GM18519 (cell line): ENCODE measurements around the gene RPL41.
"Not testable (repeated sequence)": the region's sequence is repeated elsewhere in the genome, so short reads cannot be mapped to it uniquely, and the experiment has no call there.

ENCODE experiments used
- ATAC-seq: cut with Tn5 transposase; IDR thresholded peaks from one replicate; pipeline ENCODE4 v1.9.1; 2021; ENCODE audit warnings: mild to moderate bottlenecking, moderate library complexity; ENCODE audit not compliant: unreplicated experiment, low FRiP score

The RPL41 gene

DNA sequence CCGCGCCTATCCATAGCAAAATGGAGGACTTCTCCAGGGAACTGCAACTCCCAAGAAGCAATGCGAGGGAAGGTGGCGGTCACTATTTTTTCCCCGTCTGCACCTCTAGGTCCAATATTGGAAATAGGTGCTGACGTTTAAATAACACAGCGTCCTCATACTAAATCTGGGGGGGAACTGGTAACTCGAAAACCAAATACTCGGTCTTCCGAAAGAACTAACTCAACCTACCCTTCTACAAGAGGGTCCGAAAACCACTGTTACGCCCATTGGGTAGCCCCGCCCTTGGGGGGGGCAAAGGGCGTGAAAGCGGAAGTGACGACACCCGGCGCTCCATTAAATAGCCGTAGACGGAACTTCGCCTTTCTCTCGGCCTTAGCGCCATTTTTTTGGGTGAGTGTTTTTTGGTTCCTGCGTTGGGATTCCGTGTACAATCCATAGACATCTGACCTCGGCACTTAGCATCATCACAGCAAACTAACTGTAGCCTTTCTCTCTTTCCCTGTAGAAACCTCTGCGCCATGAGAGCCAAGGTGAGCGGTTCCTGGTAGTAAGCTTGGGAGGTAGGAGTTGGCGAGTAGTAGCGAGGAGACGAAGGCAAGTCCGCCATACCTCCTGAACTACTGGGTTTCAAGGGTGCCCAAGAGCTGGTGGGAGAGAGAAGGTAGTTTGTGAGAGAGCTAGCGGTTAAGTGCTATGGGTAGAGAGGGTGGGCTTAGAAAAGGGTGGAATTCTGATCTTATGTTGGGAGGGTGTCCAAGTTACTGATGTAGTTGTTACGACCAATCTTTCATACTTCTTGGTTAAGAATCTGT, at the start of gene RPL41:
Gene RPL41, plus strand, starts transcription at position 367 of the 815 bp plus-strand sequence.
- no peak for ATAC-seq

DNA sequence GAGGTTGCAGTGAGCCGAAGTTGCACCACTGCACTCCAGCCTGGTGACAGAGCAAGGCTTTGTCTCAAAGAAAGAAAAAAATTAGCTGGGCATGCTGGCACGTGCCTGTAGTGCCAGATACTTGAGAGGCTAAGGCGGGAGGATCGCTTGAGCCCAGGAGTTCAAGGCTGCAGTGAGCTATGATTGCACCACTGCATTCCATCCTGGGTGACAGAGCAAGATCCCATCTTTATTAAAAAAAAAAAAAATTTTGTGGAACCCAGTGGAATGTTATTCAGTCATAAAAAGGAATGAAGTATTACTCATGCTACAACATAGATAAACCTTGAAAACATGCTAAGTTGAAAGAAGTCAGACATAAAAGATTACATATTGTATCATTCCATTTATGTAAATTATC, 44.8 kb upstream of the RPL41 start:
- no peak for ATAC-seq

DNA sequence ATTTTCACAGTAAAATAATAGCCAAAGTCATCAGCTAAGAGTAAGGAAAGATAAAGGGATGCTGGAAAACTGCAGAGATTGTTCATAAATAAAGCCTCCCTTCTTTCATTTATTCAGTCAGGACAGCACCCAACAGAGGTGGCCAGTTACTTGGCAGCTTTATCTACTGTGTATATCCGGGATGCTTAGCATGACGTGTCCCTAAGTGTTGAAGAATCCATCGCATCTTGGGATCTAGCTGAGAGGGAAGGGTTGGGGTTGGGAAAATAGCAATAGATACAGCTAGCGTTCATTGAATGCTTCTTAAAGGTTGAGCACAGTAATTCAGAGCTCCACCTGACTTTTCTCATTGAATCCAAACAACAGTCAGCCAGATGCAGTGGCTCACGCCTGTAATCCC, 42.0 kb upstream of the RPL41 start:
- no peak for ATAC-seq

DNA sequence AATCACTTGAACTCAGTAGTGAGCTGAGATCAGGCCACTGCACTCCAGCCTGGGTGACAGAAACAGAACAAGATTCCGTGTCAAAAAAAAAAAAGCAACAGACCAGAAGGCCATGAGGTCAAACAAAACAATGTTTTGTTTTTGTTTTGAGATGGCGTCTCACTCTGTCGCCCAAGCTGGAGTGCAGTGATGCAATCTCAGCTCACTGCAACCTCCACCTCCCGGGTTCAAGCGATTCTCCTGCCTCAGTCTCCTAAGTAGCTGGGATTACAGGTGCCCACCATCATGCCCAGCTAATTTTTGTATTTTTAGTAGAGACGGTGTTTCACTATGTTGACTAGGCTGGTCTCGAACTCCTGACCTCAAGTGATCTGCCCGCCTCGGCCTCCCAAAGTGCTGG, 38.5 kb upstream of the RPL41 start:
- not testable (repeated sequence) for ATAC-seq

DNA sequence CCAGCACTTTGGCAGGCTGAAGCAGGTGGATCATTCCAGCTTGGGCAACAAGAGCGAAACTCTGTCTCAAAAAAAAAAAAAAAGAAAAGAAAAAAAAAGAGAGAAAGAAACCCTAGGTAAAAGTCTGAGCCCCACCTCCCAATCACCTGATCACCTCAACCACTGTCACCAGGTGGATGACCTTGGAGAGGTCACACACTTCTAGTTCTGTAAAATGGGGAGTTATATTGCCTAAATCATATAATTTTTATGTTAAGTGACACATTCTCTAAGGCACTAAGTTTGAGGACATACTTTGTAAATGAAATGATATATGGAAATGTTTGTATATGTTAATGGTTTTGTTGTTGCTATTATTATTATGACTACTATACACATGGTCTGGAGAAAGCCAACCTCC, 38.0 kb upstream of the RPL41 start:
- ATAC-seq, result no peak

DNA sequence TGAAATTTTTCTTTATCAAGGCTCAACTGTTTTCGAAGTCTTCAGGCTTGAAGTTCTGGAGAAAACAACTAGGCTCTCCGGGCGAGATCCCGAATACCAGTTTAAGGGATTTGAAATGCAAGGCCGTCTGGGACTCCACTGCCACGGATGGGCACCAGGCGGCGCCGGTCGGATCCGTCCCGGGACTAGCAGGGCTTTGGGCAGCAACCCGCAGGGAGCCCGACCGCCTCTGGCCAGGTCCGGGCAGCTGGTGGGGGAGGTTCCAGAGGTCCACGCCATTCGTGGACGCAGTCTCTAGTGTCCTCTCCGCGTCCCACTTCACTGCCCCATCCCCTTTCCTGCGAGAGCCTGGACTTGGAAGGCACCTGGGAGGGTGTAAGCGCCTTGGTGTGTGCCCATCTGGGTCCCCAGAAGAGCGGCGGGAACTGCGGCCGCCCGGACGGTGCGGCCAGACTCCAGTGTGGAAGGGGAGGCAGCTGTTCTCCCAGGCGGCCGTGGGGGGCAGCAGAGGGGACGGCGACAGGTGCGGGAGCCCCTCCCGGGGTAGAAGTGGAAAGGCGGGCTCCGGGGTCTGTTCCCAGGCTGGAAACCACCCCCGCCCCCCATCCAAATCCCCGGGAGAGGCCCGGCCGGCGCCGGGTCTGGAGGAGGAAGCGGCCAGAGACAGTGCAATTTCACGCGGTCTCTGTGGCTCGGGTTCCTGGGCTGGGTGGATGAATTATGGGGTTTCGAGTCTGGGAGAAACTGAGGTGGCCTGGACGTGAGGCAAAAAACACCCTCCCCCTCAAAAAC, 37.3 kb upstream of the RPL41 start:
- ATAC-seq, result no peak

DNA sequence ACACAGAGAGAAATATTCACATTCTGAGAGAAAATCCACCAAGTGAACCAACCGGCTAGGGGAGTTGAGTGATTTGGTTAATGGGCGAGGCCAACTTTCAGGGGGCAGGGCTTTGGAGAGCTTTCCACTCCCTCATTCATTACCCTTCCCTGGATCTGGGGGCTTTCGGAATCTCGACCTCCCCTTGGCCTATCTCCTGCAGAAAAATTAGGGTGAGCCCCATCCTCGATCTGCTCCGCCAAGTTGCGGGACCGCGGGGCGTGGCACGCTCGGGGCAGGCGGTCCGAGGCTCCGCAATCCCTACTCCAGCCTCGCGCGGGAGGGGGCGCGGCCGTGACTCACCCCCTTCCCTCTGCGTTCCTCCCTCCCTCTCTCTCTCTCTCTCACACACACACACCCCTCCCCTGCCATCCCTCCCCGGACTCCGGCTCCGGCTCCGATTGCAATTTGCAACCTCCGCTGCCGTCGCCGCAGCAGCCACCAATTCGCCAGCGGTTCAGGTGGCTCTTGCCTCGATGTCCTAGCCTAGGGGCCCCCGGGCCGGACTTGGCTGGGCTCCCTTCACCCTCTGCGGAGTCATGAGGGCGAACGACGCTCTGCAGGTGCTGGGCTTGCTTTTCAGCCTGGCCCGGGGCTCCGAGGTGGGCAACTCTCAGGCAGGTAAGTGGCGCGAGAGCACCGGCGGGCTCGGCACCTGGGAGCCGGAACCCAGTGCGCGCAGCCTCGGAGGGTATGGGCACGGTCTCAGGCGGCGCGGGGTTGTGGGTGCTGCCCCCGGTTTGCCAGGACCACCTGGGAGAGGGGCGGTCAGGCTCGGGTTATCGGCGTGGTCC, 36.5 kb upstream of the RPL41 start, which contains the start of gene ERBB3:
Gene ERBB3, plus strand, starts transcription at position 443 of the 833 bp plus-strand sequence. Its CDS starts 136 bp downstream, at position 579.
- no peak for ATAC-seq

DNA sequence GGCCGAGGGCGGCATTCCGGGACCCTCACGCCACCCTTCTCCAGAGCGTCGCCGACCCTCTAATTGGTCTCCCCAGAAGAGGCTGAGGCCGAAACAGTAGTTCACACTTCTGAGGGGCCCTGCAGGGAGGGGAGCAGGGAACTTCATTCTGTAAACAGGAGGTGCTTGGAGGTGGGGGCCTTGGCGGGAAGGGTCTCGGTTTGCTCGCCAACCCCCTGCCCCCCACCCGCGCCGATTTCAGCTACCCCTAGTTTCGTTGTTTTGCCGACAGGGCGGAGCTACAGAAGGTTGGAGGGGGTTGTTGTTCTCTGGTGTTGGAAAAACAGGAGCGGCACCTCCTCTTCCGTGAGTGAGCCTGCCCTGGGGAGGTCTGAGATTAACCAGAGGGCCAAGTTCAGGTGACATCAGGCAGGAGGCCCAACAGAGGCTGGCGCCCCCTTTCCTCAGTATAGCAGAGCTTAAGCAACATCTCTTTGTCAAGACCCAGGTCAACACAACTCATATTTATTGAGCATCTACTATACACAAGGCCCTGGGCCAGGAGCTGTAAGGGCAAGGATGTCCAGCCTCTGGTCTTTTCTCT, 35.8 kb upstream of the RPL41 start:
- ATAC-seq, result no peak

DNA sequence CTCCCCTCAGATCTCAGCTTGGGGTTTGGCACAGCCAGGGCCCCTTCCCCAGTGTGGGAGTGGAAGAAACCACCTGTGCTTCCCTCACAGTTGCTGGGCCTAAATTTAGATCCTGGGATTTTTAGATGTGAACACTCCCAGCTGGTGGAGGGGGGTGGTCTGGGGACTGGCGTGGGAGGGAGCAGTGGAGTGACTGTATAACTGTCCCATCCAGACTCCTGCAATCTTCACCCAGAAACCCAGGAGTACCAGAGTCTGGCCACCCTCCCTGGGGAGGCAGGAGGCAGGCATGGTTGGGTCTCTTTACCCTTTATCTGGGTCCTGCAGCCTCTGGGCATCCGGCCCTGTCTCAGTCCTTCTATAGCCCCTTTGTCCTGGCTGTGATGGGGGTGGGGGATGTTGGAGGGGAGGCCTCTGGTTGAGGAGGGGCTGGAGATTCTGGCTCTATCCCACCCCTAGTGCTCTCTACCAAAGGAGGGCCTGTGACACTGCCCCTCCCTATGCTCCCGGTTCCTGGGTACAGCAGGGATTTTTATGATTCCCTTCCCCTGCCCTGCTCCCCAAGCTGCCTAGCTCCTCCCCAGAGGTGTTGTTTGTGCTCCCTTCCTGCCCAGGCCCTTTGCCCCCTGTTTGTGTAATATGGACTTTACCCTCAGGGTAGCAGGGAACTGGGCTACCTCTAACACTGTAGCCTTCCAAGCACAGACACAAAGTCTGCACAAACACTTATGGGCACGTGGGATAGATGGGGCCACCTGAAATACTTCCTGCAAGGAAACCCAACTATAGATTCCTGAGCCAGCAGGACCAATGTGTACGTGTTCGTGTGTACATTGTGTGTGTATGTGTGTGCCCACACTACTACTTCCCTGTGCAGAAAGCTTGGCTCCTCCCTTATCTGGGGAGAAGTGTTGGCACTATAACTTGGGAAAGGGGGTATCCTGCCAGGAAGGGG, 34.8 kb upstream of the RPL41 start:
- ATAC-seq, result no peak

DNA sequence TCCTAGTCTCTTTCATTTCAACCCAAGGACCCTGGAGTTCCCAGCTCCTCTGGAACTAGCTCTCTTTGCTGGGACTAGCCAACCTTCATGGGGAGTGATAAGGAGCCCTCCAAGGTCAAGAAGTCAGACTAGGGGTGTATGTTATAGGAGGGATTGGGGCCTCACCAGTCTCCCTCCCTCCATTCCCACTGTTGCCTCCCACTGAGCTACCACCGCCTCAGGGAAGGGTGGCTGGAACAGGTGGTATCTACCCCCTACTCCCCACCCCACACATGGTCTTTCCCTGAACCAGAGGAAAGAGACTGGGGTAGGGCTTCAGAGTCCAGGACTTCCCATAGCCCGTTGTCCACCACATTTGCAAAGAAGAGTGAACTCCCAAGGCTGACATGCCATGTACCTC, 34.1 kb upstream of the RPL41 start:
- no peak for ATAC-seq

DNA sequence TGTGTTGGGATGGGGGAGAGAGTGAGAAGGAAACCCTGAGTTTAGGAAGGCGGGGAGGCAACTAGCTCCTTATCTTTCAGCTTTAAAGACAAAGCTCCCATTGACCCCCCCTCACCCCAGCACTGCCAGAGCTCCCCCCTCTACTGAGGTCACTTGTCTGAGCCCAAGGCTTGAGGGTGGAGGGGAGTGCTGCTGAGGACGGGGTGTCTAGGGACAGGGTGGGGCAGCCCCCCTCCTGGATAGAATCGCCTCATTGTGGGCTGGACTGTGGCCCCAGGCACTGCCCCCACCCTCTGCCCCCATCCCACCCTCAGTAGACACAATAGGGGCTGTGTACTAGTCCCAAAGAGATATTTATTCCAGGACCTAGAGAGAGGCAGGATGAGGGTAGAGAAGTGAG, 33.5 kb upstream of the RPL41 start:
- no peak for ATAC-seq

DNA sequence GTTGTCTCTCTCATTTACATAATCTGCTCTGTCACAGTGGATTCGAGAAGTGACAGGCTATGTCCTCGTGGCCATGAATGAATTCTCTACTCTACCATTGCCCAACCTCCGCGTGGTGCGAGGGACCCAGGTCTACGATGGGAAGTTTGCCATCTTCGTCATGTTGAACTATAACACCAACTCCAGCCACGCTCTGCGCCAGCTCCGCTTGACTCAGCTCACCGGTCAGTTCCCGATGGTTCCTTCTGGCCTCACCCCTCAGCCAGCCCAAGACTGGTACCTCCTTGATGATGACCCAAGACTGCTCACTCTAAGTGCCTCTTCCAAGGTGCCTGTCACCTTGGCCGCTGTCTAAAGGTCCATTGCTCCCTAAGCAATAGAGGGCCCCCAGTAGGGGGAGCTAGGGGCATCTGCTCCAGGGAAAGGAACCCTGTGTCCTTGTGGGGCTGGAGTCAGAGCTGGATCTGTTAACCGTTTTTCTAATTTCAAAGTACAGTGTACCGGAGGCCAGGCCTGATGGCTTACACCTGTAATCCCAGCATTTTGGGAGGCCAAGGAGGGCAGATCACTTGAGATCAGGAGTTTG, 31.4 kb upstream of the RPL41 start:
- ATAC-seq, result no peak

DNA sequence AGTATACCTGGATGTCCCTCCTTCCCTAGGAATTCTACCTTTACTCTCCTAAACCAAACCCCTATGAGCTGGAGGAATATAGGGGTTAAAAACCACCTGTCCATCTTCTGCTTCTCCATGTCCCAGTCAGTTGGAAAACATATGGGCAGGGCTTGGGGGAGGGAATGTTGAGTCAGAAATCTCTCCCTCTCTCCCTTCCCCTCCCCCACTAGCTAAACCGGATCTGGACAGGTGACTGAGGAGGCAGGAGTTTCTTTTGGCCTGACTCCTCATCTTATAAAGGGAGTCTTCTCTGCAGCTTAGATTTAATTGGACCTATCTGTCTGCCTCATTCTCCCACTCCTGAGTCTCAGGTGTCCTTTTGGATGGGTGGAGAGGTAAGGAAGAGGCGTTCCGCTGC, 30.3 kb upstream of the RPL41 start:
- ATAC-seq, result no peak

DNA sequence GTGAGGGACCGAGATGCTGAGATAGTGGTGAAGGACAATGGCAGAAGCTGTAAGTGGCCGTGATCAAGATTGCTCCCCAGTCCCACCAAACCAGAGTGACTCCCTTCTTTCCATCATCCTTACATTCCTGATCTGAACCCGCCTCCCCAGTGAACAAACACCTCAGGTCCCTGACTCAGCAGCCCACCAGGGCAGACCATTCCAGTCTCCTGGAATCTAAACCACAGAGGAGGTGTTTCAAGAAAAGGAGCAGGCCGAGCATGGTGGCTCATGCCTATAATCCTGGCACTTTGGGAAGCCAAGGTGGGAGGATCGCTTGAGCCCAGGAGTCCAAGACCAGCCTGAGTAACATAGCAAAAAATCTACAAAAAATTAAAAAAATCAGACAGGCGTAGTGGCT, 29.8 kb upstream of the RPL41 start:
- ATAC-seq, result no peak

DNA sequence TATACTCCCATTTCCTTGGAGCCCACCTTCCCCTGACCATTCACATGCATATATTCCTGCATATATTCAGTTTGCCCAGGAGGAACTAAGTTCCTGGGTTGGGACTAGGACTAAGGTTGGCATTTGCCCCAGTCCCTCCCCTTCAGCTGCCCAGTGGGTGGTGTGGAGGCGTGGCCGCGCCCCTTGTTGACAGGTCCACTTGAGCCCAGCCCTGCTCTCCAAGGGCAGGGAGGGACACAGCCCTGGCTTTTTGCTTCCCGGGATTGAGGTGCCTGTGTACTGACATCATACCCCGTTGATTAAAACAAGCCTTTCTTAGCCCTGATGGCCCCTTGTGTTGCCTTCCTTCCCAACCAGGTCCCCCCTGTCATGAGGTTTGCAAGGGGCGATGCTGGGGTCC, 29.2 kb upstream of the RPL41 start:
- ATAC-seq, result no peak

DNA sequence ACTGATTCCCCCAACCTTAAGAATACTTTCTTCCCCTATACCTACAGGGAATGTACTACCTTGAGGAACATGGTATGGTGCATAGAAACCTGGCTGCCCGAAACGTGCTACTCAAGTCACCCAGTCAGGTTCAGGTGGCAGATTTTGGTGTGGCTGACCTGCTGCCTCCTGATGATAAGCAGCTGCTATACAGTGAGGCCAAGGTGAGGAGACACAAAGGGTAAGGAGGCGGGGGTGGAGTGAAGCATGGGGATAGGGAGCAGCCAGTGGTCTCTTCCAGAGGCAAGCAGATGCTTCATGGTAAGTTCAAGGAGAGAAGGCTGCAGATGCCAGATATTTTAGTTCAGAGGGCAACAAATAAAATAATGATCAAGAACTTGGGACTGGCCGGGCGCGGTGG, 18.7 kb upstream of the RPL41 start:
- no peak for ATAC-seq

DNA sequence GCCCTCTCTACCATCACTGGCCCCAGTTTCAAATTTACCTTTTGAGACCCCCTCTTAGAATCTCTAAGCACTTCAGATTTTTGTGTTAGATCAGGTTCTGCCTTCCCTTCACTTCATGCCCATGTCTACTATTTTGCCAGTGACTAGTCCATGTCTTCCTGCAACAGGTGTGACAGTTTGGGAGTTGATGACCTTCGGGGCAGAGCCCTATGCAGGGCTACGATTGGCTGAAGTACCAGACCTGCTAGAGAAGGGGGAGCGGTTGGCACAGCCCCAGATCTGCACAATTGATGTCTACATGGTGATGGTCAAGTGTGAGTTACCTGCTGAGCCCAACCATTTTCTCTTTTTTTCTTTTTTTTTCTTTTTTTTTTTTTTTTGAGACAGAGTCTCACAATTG, 17.8 kb upstream of the RPL41 start:
- ATAC-seq, result no peak

DNA sequence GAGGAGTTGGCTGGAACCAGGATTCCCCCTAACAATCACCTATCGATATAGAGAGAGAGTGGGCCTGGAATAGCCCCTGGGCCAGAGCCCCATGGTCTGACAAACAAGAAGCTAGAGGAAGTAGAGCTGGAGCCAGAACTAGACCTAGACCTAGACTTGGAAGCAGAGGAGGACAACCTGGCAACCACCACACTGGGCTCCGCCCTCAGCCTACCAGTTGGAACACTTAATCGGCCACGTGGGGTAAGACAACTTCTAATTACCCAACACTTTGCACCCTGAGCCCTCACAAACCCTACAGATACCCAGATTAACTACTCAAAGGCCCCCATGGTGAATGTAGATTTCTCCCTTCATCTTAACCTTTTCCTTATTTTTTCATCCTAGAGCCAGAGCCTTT, 16.6 kb upstream of the RPL41 start:
- ATAC-seq, result no peak

DNA sequence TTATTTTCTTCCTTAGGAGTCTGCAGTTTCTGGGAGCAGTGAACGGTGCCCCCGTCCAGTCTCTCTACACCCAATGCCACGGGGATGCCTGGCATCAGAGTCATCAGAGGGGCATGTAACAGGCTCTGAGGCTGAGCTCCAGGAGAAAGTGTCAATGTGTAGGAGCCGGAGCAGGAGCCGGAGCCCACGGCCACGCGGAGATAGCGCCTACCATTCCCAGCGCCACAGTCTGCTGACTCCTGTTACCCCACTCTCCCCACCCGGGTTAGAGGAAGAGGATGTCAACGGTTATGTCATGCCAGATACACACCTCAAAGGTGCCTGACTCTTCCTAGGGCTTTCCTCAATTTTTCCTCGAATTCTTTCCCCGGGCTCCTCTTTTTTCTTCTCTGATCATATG, 15.4 kb upstream of the RPL41 start:
- no peak for ATAC-seq
